Astrocyte (in vitro differentiated cells and primary cell): Measurements from ENCODE around the gene SAYSD1.

Source experiments
- EZH2 ChIP-seq: IDR thresholded peaks from 2 replicates; pipeline ENCODE4 v1.6.1; 2012; ENCODE audit warnings: mild to moderate bottlenecking, low read length, inconsistent platforms; ENCODE audit not compliant: insufficient read depth
- TF ChIP-seq, protein P1 (sequence below): IDR thresholded peaks from 2 replicates; pipeline ENCODE4 v1.5.1; 2011; ENCODE audit warnings: low read depth, mild to moderate bottlenecking, inconsistent platforms, low read length, moderate library complexity; ENCODE audit not compliant: insufficient read depth

DNA sequence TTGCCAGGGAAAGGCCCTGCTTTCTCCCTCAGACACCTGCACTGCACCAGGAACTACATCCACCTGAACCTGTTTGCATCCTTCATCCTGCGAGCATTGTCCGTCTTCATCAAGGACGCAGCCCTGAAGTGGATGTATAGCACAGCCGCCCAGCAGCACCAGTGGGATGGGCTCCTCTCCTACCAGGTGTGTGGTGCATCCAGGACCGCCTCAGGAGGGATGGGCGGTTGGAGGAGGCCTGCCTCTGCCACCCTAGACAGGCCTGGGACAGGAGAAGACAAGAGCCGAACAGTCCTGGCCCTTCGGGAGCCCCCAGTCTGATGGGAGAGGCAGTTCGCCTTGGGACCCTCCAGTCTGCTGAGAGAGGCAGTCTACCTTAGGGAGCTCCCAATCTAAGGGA, 42.2 kb downstream of the SAYSD1 start:
- TF ChIP-seq, protein P1, sequence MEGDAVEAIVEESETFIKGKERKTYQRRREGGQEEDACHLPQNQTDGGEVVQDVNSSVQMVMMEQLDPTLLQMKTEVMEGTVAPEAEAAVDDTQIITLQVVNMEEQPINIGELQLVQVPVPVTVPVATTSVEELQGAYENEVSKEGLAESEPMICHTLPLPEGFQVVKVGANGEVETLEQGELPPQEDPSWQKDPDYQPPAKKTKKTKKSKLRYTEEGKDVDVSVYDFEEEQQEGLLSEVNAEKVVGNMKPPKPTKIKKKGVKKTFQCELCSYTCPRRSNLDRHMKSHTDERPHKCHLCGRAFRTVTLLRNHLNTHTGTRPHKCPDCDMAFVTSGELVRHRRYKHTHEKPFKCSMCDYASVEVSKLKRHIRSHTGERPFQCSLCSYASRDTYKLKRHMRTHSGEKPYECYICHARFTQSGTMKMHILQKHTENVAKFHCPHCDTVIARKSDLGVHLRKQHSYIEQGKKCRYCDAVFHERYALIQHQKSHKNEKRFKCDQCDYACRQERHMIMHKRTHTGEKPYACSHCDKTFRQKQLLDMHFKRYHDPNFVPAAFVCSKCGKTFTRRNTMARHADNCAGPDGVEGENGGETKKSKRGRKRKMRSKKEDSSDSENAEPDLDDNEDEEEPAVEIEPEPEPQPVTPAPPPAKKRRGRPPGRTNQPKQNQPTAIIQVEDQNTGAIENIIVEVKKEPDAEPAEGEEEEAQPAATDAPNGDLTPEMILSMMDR: no peak
- no peak for TF ChIP-seq EZH2
